Smooth muscle cell (in vitro differentiated cells): Measurements from ENCODE around the gene CDV3. TPM values are rescaled to one million over a fixed set of nuclear protein-coding genes. Genes with fewer than 3 reads are reported as not detected.
A peak's percentile ranks its signal among the peaks of the same experiment; 100 is the strongest.

ENCODE experiments used
- DNase-seq: peaks from one replicate; lab custom pipeline; 2025; ENCODE audit not compliant: unreplicated experiment; lab: John Stamatoyannopoulos, UW
- H2AFZ ChIP-seq: fragments of 200-600 bp; sonication (generic); 2 replicates; pipeline ENCODE4 v1.6.0; 2016; ENCODE audit warnings: antibody characterized with exemption, low read depth, mild to moderate bottlenecking
- H3F3A ChIP-seq: fragments of 200-600 bp; sonication (generic); 2 replicates; pipeline ENCODE4 v1.6.0; 2017; ENCODE audit warnings: antibody characterized with exemption, low read depth
- H3K27ac ChIP-seq: fragments of 200-600 bp; sonication (generic); 2 replicates; pipeline ENCODE4 v1.5.1; 2016; ENCODE audit warnings: low read depth, mild to moderate bottlenecking
- H3K27me3 ChIP-seq: fragments of 200-600 bp; sonication (generic); 2 replicates; pipeline ENCODE4 v1.6.1; 2016; ENCODE audit warnings: low read depth, mild to moderate bottlenecking
- H3K36me3 ChIP-seq: fragments of 200-600 bp; sonication (generic); 2 replicates; pipeline ENCODE4 v1.5.1; 2016; ENCODE audit warnings: low read depth
- H3K4me1 ChIP-seq: fragments of 200-600 bp; sonication (generic); 2 replicates; pipeline ENCODE4 v1.5.1; 2016; ENCODE audit warnings: low read depth
- H3K4me2 ChIP-seq: fragments of 200-600 bp; sonication (generic); 2 replicates; pipeline ENCODE4 v1.6.0; 2016; ENCODE audit warnings: mild to moderate bottlenecking
- H3K4me3 ChIP-seq: fragments of 200-600 bp; sonication (generic); 2 replicates; pipeline ENCODE4 v1.5.1; 2016; ENCODE audit warnings: mild to moderate bottlenecking
- H3K79me2 ChIP-seq: fragments of 200-600 bp; sonication (generic); 2 replicates; pipeline ENCODE4 v1.6.0; 2016; ENCODE audit warnings: low read depth, mild to moderate bottlenecking
- H3K9ac ChIP-seq: fragments of 200-600 bp; sonication (generic); 2 replicates; pipeline ENCODE4 v1.6.0; 2016; ENCODE audit warnings: low read depth
- H3K9me3 ChIP-seq: fragments of 200-600 bp; sonication (generic); replicated peaks from 2 replicates; pipeline ENCODE4 v1.5.1; 2016; ENCODE audit warnings: low read depth
- H4K20me1 ChIP-seq: fragments of 200-600 bp; sonication (generic); 2 replicates; pipeline ENCODE4 v1.6.0; 2016; ENCODE audit warnings: low read depth
- CTCF ChIP-seq: fragments of 200-600 bp; sonication (generic); IDR thresholded peaks from 2 replicates; pipeline ENCODE4 v1.5.1; 2017; ENCODE audit warnings: borderline replicate concordance, mild to moderate bottlenecking, antibody characterized with exemption; ENCODE audit not compliant: insufficient read depth, poor library complexity, severe bottlenecking
- WGBS: methylation state at CpG from one replicate; pipeline ENCODE4 v1.1.7; 2016; ENCODE audit warnings: low lambda C conversion rate; 5-methylcytosine and 5-hydroxymethylcytosine counted together
- polyA plus RNA-seq: library from polyadenylated mRNA; unstranded; fragments of >200 nt; fragmentation: Nextera tagmentation; extraction: Ambion mirVana; gene quantifications from 2 replicates; pipeline ENCODE4 v1.2.1, GENCODE V29; 2016
- total RNA-seq: library from RNA; depleted of rRNA; stranded (reverse); fragments of >200 nt; gene quantifications from 2 replicates; pipeline ENCODE4 v1.2.3, GENCODE V29; 2014

CDV3 gene
- total and polyA plus RNA-seq, 2 experiments from 2014 or later, result 70.2 to 139 TPM

DNA sequence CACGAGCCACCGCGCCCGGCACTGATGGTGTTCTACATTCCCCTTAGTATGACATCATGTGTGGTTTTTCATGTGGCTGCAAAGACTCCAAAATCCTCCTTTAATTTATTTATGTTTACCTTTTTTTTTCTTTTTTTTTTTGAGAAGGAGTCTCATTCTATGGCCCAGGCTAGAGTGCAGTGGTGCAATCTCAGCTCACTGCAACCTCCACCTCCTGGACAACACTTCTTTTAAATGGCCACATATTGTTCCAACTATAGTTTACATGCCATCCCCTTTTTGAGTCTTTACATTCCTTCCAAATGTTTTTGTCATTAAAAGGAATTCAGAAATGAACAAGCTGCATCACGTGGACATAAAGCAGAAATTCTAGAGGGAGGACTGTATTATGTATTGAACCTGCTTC, 10.3 kb upstream of the CDV3 start:
- Histone ChIP-seq H3K27me3 (no peaks in the 10 kb centered on the region), H3K27ac (no peak overlapping the region), H3K36me3 (no peaks in the 10 kb centered on the region), H3K4me1 (no peaks in the 10 kb centered on the region), H4K20me1 (no peaks in the 10 kb centered on the region), H3K4me3 (no peak overlapping the region), H3K4me2 (no peak overlapping the region), H3K9me3 (no peaks in the 10 kb centered on the region), H3F3A (no peaks in the 10 kb centered on the region), H2AFZ (no peak overlapping the region), H3K79me2 (no peaks in the 10 kb centered on the region), H3K9ac (no peak overlapping the region)
- TF ChIP-seq CTCF, result no peak
- 71% methylated on average over 5 of the region's 5 CpGs for WGBS
- no peak for DNase-seq

GRCh38 chr3:133563816-133564215, 9.7 kb upstream of the CDV3 start:
- no peaks in the 10 kb centered on the region for H3K9me3 ChIP-seq
- H3K4me2 ChIP-seq, result no peak overlapping the region

GRCh38 chr3:133568294-133569014, 5.0 kb upstream of the CDV3 start:
- peak overlapping the region; percentile 24 for H3K9ac ChIP-seq
- no peak overlapping the region for H3K4me2 ChIP-seq
- no peaks in the 10 kb centered on the region for H3K27me3 ChIP-seq
- H3K36me3 ChIP-seq, result no peaks in the 10 kb centered on the region
- peaks cover 6% of the 10 kb centered on the region for H3F3A ChIP-seq
- H3K9me3 ChIP-seq, result no peaks in the 10 kb centered on the region
- peaks cover 10% of the 10 kb centered on the region for H3K4me1 ChIP-seq
- DNase-seq, result no peak
- no peak for TF ChIP-seq CTCF
- H4K20me1 ChIP-seq, result no peaks in the 10 kb centered on the region
- no peak overlapping the region for H2AFZ ChIP-seq
- 50% methylated on average over 8 of the region's 8 CpGs for WGBS
- no peaks in the 10 kb centered on the region for H3K79me2 ChIP-seq
- H3K27ac ChIP-seq, result peak overlapping the region; percentile 83
- no peak overlapping the region for H3K4me3 ChIP-seq

More at GRCh38 chr3:133563816-133564215, 9.7 kb upstream of the CDV3 start:
- H3K4me1 ChIP-seq, result no peaks in the 10 kb centered on the region
- H3K79me2 ChIP-seq, result no peaks in the 10 kb centered on the region
- no peak for DNase-seq
- H3K27me3 ChIP-seq, result no peaks in the 10 kb centered on the region
- no peak overlapping the region for H3K4me3 ChIP-seq
- H3F3A ChIP-seq, result no peaks in the 10 kb centered on the region
- no peaks in the 10 kb centered on the region for H4K20me1 ChIP-seq
- 85% methylated on average over 1 of the region's 1 CpG for WGBS
- H3K36me3 ChIP-seq, result no peaks in the 10 kb centered on the region
- TF ChIP-seq CTCF, result no peak
- no peak overlapping the region for H2AFZ ChIP-seq
- no peak overlapping the region for H3K9ac ChIP-seq
- no peak overlapping the region for H3K27ac ChIP-seq
